ENCODE results near the gene DNAH14. TPM values are rescaled to one million over a fixed set of nuclear protein-coding genes. Genes with fewer than 3 reads are reported as not detected.
A peak's percentile ranks its signal among the peaks of the same experiment; 100 is the strongest.
"Not testable (repeated sequence)": the region's sequence is repeated elsewhere in the genome, so short reads cannot be mapped to it uniquely, and the experiment has no call there.

DNAH14 gene
- total RNA-seq, result 10 to 100 TPM in 3 of 4 donors, 1 to 10 TPM in 1; 9.5 to 32.4 (median 14.8) TPM

- peak; percentile 94 for ATAC-seq
- peaks cover 0 to 21% (median 0%) of the 10 kb centered on the region in 3 donors for H3K9me3 ChIP-seq
- H3K27me3 ChIP-seq, result no peaks in the 10 kb centered on the region
- H3K27ac ChIP-seq, result peak within 1 kb of the TSS in 3 of 4 donors; percentile 61 to 83 (median 71)
- H3K36me3 ChIP-seq, result no peaks in the 10 kb centered on the region
- TF ChIP-seq CTCF (IDR thresholded peaks at IDR 0.05) (no peak), EP300 (IDR thresholded peaks at IDR 0.05) (no peak), POLR2A (IDR thresholded peaks at IDR 0.05) (peak; percentile 24 to 40), POLR2AphosphoS5 (IDR thresholded peaks at IDR 0.05) (peak; percentile 75)
- WGBS, 2 donors (ENCODE audit: low coverage in 1 of 2), result 5 to 17% methylated on average over 5 to 25 of the region's 75 CpGs
- H3K4me1 ChIP-seq, result peaks cover 0 to 4% (median 0%) of the 10 kb centered on the region in 3 donors
- H3K4me3 ChIP-seq, result peak within 1 kb of the TSS; percentile 42 to 60
Observed at GRCh38 chr1:224929335-224930237, at the start of gene DNAH14. Gene DNAH14 (plus strand): TSS chr1:224929675. CDS start chr1:224952703, 23,028 bp downstream.

- Histone ChIP-seq H3K9me3 (peaks cover 0 to 6% (median 0%) of the 10 kb centered on the region in 3 donors), H3K4me1 (peaks cover 0 to 24% (median 2%) of the 10 kb centered on the region in 3 donors), H3K4me3 (no peak overlapping the region), H3K27me3 (no peaks in the 10 kb centered on the region), H3K27ac (no peak overlapping the region), H3K36me3 (no peaks in the 10 kb centered on the region)
- TF ChIP-seq CTCF (IDR thresholded peaks at IDR 0.05) (no peak), POLR2AphosphoS5 (IDR thresholded peaks at IDR 0.05) (no peak), EP300 (IDR thresholded peaks at IDR 0.05) (no peak), POLR2A (IDR thresholded peaks at IDR 0.05) (no peak)
- no peak for ATAC-seq
- 49 to 58% methylated on average over 7 to 8 of the region's 8 CpGs for WGBS, 2 donors (ENCODE audit: low coverage in 1 of 2)
Observed at GRCh38 chr1:224880593-224881307, 48.7 kb upstream of the DNAH14 start.

- H3K27me3 ChIP-seq, H3K4me3 ChIP-seq, H3K9me3 ChIP-seq, ATAC-seq, H3K36me3 ChIP-seq, H3K27ac ChIP-seq: not testable (repeated sequence)
- peaks cover 0 to 23% (median 2%) of the 10 kb centered on the region in 3 donors for H3K4me1 ChIP-seq
- 56 to 88% methylated on average over 1 to 4 of the region's 5 CpGs for WGBS, 2 donors (ENCODE audit: low coverage in 1 of 2)
Observed at GRCh38 chr1:224881308-224881692, 48.2 kb upstream of the DNAH14 start.

GRCh38 chr1:224881762-224882211 is 47.7 kb upstream of the DNAH14 start:
- Histone ChIP-seq H3K27me3 (no peaks in the 10 kb centered on the region), H3K4me3 (no peak overlapping the region), H3K9me3 (peaks cover 0 to 6% (median 0%) of the 10 kb centered on the region in 3 donors), H3K36me3 (no peaks in the 10 kb centered on the region), H3K4me1 (peaks cover 0 to 23% (median 2%) of the 10 kb centered on the region in 3 donors), H3K27ac (no peak overlapping the region)
- no peak for TF ChIP-seq CTCF (IDR thresholded peaks at IDR 0.05)
- no peak for TF ChIP-seq EP300 (IDR thresholded peaks at IDR 0.05)
- no peak for TF ChIP-seq POLR2AphosphoS5 (IDR thresholded peaks at IDR 0.05)
- TF ChIP-seq POLR2A (IDR thresholded peaks at IDR 0.05), result no peak
- ATAC-seq, result no peak

DNA sequence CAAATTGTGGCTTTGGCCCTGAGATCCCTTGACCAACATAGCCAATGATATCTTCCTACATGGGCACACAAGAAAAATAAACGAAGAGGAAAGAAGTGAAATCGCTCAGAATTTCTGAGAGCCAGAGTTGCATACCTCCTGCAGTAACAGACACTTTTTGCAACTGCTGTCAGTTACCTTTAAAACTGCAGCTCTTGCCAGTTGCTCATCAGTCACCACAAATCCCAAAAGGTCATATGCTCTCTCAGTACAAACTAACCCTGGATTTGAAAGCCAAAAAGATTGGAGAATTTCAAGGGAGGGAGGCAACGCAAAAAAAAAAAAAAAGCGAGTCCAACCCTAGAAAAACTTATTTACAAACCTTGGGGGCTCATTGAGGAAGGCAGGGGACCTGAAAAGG is 47.2 kb upstream of the DNAH14 start:
- Histone ChIP-seq H3K27me3 (no peaks in the 10 kb centered on the region), H3K36me3 (no peaks in the 10 kb centered on the region), H3K27ac (no peak overlapping the region), H3K4me3 (no peak overlapping the region), H3K9me3 (peaks cover 0 to 6% (median 0%) of the 10 kb centered on the region in 3 donors), H3K4me1 (peaks cover 0 to 23% (median 2%) of the 10 kb centered on the region in 3 donors)
- TF ChIP-seq EP300 (IDR thresholded peaks at IDR 0.05), result no peak
- TF ChIP-seq POLR2AphosphoS5 (IDR thresholded peaks at IDR 0.05), result no peak
- no peak for TF ChIP-seq CTCF (IDR thresholded peaks at IDR 0.05)
- TF ChIP-seq POLR2A (IDR thresholded peaks at IDR 0.05), result no peak
- no peak for ATAC-seq
- WGBS, 2 donors (ENCODE audit: low coverage in 1 of 2), result 59 to 73% methylated on average over 2 to 3 of the region's 4 CpGs
